ENCODE measurements around the gene CRYAB.

Gene CRYAB, protein sequence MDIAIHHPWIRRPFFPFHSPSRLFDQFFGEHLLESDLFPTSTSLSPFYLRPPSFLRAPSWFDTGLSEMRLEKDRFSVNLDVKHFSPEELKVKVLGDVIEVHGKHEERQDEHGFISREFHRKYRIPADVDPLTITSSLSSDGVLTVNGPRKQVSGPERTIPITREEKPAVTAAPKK

DNA sequence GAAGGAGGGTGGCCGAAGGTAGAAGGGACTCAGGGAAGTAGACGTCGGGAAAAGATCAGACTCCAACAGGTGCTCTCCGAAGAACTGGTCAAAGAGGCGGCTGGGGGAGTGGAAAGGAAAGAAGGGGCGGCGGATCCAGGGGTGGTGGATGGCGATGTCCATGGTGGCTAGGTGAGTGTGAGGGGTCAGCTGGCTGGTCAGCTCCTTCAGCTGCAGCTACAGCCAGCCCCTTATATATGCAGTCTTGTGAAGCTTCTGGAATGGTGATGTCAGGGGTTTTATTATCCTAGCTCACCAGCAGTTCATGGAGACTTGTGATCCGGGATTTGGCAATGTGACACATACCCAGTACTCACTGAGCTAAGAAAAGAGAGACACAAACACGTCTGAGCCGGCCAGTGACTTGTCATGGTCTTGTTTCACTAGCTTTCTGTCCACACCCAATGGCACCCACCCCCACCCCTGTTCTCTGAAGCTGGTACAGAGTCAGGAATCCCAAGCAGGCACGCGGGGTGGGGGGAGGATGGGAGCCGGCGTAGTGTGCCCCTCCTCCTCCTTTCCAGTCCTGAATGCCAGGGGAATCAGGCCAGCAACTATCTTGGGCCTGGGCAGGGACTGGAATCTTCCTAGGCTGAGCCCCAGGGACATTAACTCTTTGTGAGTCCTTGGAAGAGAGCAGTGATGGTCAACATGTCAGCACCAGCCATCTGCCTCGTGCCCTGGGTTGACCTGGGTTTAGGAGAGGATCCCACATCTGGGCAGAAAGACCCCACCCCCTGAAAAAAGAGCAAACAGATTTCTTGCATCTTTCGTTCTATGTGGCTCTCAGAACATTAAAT lies at the start of gene CRYAB:
CRYAB (minus strand) TSS at position 208 of the 839 bp plus-strand sequence; CDS start at position 162, 46 bp downstream.
- in situ Hi-C loops (cut with HindIII; ENCODE audit: low sequenced_read_pairs): no loop called here

- in situ Hi-C loops (cut with HindIII; ENCODE audit: low sequenced_read_pairs): no loop called here
Measured at GRCh38 chr11:111960916-111961315, 49.3 kb upstream of the CRYAB start.

DNA sequence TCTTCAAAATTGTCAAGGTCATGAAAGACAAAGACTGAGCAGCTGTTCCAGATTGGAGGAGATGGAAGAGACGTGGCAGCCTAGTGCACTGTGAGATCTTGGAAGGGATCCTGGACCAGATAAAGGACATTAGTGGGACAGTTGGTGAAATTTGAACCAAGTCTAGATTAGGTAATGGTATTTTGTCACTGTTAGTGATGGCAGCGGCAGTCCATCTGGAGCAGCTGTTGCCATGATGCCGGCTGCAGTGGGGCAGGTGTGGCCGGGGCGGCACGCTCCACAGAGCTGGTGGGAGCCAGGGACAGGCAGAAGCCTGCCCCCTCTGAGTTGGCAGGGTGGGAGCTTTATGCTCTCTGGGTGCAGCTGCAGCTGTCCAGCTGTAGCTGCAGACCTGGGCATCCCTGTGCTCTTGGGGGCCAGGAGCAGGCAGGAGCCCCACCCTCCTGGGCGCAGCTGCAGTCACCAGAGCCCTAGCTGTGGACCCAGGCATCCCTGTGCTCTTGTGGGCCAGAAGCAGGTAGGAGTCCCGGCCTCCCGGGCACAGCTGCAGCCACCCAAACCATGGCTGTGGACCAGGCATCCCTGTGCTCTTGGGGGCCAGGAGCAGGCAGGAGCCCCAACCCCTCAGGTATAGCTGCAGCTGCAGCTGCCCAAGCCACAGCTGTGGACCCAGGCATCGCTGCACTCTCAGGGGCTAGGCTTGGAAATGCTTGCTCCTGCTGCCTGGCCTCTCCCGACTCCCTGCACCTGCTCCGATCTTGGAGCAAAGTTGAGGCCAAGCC lies 46.3 kb upstream of the CRYAB start:
- in situ Hi-C loops (cut with HindIII; ENCODE audit: low sequenced_read_pairs): no loop called here

- in situ Hi-C loops (cut with HindIII; ENCODE audit: low sequenced_read_pairs): loop anchor here (5.0 kb wide), 1 partner anchor 33 kb away; no protein-coding TSS in a partner anchor
Measured at GRCh38 chr11:111954154-111954553, 42.6 kb upstream of the CRYAB start.

GRCh38 chr11:111951565-111951964 lies 40.0 kb upstream of the CRYAB start:
- in situ Hi-C loops (cut with HindIII; ENCODE audit: low sequenced_read_pairs): loop anchor here (5.0 kb wide), 1 partner anchor 36 kb away; no protein-coding TSS in a partner anchor

- in situ Hi-C loops (cut with HindIII; ENCODE audit: low sequenced_read_pairs): loop anchor here (5.0 kb wide), 1 partner anchor 38 kb away; no protein-coding TSS in a partner anchor
Measured at GRCh38 chr11:111949519-111950426, 38.2 kb upstream of the CRYAB start.

DNA sequence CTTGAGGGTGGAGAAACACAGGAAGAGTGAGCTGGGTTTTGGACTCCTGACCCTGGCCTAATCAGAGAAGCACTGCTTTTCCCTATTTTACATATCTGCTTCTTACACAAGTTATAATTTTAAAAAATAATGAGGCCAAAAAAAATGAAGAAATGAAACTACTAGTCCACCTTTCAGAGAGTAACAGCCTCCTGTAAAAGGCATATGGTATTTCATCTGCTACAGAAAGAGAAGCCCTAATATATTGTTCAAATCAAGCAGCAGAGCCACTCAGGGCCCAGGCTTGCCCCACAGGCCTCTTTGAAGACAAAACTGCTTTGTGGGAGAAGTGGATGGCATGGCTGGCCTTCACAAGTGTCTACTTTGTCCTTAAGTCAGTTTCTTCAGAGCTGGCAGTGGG lies 35.6 kb upstream of the CRYAB start:
- in situ Hi-C loops (cut with HindIII; ENCODE audit: low sequenced_read_pairs): no loop called here

- in situ Hi-C loops (cut with HindIII; ENCODE audit: low sequenced_read_pairs): no loop called here
Measured at GRCh38 chr11:111946499-111946898, 34.9 kb upstream of the CRYAB start.

DNA sequence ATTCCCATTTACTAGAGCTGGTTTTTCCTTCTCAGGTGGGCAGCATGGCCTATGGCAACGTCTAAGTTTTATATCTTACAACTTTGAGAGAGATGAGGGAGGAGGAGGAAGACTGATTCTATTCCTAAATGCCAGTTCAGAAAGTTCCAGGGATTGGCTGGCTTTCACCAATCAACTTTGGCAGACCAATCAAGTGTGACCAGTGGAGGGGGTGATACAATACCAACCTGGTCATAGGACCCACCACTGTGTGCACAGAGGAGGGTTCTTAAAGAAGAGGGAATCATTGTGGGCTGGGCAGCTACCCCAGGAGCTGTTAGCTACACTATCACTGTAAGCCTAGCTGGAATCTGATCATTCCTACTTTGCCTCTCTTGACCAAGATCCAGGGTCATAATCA lies 33.6 kb upstream of the CRYAB start:
- in situ Hi-C loops (cut with HindIII; ENCODE audit: low sequenced_read_pairs): no loop called here

DNA sequence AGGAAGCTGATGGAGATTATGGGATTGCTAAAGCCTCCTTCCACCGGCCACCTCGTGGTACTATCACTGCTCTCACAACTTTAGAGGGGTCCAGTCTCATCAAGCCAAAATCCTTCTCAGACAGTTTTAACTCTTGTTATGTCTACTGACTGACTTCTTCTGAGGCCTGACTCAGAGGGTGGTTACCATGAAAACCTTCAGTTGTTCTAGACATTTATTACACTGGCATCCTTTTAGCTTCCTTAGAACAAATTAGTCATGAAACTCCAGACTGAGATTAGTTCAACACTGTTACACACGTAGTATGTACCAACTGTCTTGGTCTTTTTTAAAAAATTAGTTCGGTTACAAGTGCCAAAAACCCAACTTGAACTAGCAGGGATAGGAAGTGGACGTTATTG lies 33.1 kb upstream of the CRYAB start:
- in situ Hi-C loops (cut with HindIII; ENCODE audit: low sequenced_read_pairs): no loop called here

DNA sequence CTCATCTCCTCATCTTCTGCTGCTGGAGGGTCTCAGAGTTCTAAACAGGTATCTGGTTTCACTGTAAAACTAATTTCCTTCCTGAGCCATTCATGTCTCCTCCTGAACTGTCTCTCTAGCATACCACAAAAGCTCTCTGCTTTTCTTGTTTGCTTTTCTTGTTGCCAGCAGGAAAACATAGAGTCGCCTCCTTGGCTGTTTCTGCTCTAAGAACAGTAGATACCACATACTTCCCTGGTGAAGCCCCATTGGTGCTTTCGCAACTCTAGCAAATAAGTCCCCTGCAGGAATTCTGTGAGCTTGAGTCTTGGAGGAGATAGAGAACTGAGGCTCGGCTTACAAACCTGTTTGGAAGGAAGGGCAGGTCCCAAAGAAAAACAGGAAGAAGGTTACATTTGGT lies 32.6 kb upstream of the CRYAB start:
- in situ Hi-C loops (cut with HindIII; ENCODE audit: low sequenced_read_pairs): no loop called here

GRCh38 chr11:111942829-111943228 lies 31.3 kb upstream of the CRYAB start:
- in situ Hi-C loops (cut with HindIII; ENCODE audit: low sequenced_read_pairs): no loop called here

DNA sequence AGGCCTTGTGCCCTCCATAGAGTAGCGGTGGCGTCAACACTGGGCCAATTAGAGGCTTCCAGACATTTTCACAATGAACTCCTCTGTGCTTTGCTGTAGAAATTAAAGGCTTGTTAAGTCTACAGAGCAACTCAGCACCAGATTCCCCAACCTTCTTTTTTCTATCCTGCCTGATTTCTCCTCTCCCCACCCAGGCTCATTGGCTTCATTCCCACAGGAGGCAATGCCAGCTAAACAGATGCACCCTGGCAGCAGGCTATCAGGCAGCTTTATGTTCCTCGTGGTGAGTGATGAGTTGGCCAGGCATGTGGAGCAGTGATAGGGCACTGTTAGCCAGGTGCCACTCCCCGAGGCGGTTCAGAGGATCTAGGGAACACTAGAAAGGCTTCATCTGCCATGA lies 30.4 kb upstream of the CRYAB start:
- in situ Hi-C loops (cut with HindIII; ENCODE audit: low sequenced_read_pairs): no loop called here

DNA sequence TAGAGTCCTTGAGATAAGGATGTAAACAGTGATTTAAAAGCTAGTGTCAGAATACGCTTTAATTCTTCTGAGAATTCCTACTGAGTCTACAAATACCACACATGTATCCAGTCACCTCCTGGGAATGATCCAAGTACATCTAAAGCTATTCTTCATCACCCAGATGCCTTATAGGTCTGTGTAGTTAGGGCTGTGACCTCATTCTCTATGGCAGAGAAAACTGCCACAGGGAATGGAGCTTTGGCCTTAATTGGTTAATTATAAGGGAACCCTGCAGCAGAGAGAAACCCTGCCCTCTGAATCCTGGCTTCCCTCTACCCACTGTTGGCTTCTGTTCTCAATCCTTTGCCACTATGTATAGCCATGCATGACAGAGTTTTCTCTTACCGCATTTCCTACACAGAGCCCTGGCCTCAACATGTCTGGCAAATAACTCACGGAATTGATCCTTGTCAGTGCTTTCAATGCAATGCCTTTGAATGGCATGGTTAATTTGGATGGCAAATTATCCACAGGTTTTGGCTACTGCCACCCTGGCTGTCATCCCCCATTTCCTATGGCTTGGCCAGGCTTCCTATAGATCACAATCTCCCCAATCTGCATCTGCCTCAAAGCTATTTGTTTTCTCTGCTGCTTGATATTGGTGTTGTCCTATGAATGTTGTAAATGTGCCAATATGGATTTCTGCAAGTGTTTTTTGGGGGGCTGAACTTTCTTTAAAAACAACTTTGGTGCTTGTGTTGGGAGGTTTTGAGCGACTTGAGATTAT lies 28.4 kb upstream of the CRYAB start:
- in situ Hi-C loops (cut with HindIII; ENCODE audit: low sequenced_read_pairs): no loop called here

DNA sequence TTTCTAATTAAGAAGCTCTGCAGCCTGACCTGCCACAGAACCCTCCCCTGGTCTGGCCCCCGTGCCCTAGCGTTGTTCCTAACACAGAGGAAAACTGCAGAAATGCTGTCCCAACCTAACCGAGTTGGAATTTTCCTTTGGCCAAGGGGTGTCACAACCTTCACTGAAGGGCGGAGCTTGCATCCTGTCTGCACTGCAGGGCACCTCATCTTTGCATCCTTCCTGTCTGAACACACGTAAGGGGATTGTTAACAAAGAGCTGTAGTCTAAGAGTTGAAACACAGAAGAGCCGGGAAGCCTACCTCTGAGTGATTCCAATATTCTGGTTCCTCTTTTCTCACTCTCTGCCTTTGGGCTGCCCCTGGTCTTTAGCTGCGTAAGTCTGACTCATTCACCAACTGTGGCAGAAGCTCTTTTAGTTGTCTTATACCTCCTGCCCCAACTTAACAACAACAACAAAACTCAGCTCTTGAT lies 27.2 kb upstream of the CRYAB start:
- in situ Hi-C loops (cut with HindIII; ENCODE audit: low sequenced_read_pairs): no loop called here

- in situ Hi-C loops (cut with HindIII; ENCODE audit: low sequenced_read_pairs): no loop called here
Measured at GRCh38 chr11:111937844-111938243, 26.3 kb upstream of the CRYAB start.

GRCh38 chr11:111937461-111937769 lies 25.8 kb upstream of the CRYAB start:
- in situ Hi-C loops (cut with HindIII; ENCODE audit: low sequenced_read_pairs): no loop called here

DNA sequence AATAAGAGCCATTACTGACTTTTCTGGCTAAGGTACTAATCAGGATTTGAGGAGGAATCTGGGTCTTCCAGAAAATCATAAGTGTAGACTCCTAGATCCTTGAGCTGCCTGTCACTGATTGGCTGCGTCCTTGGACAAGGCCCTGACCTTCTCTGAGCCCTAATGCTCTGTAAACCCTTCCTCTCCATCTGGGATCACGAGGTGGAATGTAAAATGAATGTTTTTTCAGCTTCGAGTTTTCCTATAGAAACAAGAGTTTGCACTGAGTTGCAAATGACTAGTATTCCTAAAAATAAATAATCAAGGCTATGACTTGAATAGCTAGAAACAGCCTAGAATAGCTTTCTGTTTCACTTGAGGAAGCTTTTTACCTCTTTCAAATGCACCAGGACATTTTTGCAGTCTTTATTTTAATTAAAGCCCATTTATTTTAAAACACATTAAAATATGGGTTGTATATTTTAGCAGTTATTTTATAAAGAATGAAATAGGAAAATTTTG lies 24.5 kb upstream of the CRYAB start:
- in situ Hi-C loops (cut with HindIII; ENCODE audit: low sequenced_read_pairs): no loop called here

DNA sequence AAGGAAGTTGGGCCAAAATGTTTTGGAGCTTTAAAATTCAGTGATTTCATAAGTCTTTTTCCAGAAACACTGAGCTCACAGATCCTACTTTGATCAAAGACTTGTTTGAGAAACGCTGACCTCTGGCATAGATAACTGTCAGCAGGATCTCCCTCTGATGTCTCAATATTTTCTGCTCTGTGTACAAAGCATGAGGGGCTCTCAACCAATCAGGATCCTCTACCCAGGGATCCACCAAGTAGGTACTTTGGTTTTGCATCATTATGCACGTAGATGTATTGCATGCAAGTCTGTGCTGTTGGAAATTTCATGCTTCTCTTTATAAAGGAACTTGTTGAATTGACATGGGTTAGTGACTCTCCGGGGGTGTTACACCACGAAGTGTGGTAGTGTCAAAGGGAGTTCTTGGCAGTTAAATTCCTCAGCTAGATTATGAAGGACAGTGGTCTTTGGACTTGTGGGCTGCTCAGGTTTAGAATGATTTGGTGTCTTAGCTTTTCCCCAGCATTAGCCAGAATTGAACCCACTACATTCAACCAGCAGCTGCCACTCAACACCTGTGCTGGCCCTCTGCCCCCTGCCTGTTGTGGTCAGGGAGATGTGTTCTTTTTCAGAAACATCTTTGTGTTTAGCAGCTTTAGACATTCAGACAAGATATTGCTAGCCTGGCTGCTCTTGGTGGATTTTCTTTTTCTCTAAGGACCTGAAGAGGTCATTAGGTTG lies 23.9 kb upstream of the CRYAB start:
- in situ Hi-C loops (cut with HindIII; ENCODE audit: low sequenced_read_pairs): no loop called here

Measured in endothelial cell of hepatic sinusoid (primary cell).